NK-92 (cell line): ENCODE results near the gene ATP6AP1.

Source experiments
- DNase-seq: peaks from one replicate; lab custom pipeline; 2025; ENCODE audit not compliant: unreplicated experiment; lab: John Stamatoyannopoulos, UW

The ATP6AP1 gene

DNA sequence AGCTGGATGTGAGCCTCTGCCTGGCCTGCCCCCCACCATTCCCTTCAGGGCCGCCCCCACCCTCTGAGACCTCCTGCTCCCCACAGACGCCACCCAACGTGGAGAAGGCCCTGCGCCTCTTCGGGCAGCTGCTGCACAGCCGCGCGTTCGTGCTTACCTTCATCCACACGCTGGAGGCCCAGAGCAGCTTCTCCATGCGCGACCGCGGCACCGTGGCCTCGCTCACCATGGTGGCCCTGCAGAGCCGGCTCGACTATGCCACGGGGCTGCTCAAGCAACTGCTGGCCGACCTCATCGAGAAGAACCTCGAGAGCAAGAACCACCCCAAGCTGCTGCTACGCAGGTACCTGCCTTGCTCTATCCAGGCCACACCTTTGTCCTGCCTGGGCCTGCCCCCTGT lies 39.7 kb downstream of the ATP6AP1 start:
- no peak for DNase-seq

DNA sequence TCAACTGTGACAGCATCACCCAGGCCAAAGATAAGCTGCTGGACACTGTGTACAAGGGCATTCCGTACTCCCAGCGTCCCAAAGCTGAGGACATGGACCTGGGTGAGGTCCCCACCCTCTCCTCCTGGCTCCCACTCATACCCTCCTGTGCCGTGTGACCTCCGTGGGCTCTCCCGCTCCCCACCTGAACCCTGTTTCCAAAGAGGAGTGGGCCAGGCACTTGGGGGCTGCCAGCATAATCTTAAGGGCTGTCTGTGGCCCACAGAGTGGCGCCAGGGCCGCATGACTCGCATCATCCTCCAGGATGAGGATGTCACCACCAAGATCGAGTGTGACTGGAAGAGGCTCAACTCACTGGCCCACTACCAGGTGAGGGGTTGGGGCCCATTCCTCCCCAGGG lies 40.6 kb downstream of the ATP6AP1 start:
- no peak for DNase-seq

DNA sequence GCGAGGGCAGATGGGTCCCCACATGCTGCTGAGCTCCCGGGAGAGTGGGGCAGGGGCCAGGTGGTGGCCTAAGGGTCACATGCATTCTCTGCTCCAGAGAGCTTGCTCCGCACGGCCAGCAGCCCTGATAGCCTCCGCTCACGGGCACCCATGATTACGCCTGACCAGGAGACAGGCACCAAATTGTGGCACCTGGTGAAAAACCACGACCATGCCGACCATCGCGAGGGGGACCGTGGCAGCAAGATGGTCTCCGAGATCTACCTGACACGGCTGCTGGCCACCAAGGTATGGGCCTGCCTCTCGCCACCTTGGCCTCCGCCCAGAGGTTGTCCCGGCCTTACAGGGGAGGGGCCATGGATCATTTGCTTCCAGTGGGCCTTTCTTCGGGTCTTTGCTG lies 41.4 kb downstream of the ATP6AP1 start:
- DNase-seq = no peak

DNA sequence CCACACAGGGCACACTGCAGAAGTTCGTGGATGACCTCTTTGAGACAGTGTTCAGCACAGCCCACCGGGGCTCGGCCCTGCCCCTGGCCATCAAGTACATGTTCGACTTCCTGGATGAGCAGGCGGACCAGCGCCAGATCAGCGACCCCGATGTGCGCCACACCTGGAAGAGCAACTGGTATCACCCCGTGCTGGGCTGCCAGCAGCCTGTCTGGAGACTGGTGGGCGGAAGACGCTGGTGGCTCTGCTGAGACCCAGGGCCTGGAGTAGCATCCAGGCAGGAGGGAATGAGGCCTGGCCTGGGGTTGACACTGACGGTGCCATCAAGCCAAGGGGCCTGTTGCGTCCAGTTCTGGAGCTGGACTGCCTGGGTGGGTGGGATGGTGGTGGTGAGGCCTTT lies 42.0 kb downstream of the ATP6AP1 start:
- no peak for DNase-seq

DNA sequence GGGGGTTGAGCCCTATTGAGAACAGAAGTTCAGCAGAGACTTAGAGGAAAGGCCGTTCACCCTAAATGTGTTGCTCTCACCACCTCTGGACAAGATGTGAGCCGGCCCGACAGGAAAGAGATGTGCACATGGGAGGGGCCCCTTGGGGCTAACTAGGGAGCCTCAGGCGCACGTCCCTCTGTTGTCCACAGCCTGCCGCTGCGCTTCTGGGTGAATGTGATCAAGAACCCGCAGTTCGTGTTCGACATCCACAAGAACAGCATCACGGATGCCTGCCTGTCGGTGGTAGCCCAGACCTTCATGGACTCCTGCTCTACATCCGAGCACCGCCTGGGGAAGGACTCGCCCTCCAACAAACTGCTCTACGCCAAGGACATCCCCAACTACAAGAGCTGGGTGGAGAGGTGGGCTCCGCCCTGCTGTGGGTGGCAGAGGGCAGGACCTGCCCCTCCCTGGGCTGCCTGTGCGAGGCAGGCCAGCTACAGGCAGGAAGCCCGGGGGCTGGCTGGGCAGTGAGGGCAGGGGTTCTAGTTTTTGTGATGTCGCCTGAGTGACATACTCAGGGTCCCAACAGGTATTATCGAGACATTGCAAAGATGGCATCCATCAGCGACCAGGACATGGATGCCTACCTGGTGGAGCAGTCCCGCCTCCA lies 42.6 kb downstream of the ATP6AP1 start:
- DNase-seq = no peak

DNA sequence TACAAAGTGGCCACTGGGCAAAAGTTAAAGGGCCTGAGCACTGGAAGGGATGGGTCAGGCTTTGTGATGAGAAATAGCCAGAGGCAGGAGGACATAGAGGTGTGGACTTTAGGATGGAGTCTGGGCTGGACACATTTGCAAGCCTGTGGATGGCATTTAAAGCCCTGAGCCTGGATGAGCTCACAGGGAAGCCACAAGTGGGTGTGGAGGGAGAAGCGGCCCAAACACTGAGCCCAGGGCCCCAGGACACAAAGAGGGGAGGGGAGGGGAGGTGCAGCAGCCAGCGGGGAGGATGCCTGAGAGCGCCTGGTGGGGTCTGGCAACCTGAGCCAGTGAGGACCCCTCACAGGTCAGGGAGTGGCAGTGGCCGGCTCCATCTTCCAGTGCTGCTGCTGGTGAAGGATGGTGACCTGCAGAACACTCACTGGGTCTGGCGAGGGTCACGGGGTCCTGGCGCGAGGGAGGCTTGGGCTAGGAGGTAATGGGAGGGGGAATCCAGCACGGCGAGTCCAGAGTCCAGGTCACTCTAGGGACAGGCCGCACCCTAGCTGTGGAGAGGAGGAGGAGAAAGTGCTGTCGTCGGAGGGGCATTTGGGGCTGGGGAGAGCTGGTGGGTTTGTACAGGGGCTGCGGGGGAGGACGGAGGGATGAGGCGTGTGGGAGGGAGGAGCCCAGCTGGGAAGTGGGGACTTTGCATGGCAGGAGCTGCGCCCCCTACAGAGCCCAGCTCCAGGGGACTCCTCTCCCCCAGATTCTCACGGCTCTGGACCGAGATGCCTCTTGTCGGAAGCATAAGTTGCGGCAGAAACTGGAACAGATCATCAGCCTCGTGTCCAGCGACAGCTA lies 43.6 kb downstream of the ATP6AP1 start:
- no peak for DNase-seq

DNA sequence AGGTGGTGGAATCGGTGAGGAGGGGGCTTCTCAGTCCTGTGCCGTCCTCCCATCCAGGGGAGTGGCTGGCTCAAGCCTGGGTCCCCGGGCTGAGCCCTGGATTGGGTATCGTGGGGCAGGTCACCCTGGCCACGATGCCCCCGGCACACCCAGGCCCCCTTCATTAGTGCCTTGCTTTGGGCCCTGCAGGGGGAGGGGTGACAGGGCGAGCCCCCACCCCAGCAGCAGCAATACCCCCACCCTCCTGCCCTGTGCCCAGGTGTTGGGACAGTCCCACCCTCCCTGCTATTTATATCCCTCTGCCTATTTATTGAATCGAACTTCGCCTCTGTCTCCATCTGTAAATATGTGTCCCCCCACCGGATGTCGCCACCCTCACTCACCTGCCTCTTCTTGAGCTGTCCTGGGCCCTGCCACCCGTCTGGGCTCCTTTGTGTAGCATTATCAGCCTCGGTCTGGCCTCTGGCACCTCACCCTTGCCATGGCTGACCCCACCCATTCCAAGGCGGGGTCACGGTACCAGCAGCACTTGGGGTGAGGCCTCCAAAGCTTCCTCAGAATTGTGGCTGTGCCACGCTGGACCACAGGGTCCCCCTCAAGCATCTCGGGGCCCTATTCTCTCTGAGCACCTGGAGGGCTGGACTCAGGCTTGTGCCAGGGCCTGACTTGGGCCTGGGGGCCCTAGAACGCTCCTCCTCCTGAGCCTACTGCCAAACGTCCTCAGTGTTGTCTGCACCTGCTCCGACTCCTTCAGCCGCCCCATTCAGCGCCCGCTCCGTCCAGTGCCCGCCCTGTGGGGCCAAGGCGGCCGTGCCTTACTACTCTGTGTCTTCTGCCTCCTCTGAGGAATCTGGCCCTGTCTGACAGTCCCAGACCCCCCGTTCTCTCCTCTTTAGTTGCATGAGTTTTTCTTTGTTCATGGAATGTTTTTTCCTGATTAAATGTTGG lies 44.5 kb downstream of the ATP6AP1 start:
- DNase-seq = no peak

DNA sequence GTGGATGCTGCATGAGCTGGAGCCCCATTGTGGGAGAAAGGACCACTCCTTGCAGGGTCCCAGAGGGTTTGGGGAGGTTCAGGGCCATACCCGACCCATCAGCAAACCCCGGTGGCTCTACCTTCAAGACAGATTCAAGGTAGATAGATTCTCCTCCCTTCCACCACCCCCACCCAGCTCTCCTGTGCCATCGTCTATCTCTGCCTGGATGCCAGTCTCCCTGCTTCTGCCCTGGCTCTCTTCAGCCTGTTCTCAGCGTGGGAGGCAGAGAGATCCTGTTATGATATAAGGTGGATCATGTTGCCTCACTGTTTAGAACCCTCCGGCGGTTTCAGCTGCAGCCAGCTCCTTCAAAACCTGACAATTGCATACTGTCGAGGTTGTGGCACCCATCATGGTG lies 45.2 kb downstream of the ATP6AP1 start:
- DNase-seq = no peak

DNA sequence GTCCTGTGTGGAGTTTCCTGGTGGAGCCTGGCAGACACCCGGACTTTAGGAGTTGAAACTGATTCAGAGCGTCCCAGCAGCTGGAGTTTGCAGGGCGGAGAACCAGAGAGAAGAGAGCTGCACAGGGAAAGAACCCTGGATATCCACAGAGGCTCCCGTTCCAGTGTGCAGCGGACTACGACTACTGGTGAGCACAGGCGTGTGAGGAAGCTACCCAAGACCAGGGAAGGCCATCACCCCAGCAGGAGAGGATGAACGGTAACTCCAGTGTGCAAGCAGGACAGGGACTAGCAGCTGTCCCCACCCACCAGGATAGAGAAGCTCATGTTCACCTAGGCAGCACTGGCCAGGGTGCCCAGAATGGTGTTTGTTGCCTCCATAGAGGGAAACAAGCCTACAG lies 48.3 kb downstream of the ATP6AP1 start:
- DNase-seq = no peak

DNA sequence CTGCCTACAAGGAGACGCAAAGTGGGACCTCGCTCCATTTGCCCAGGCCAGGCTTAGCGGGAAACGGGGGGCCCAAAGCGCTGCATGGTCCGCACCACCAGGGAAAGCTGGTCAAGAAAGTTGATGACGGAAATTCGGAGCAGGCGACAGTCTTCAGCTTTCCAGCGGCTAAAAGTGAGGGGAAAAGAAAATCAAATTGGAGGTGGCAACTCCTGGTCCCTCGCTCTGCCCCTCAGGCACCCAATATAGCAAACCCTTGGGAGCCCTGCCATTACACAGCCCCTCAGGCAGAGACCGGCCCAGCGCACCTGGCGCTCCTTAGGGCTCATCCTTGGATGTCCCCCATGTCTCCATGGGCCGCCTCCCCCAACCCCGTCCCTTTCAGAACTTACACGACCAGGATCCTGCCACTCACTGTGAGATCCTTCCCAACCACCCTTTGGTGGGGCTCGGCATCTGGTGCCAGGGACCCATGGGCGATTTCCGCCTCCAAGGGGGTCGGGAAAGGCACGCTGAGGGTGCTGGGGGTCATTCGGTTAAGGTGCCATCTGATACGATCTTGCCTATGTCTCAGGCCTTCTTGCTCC lies 49.5 kb downstream of the ATP6AP1 start:
- no peak for DNase-seq

DNA sequence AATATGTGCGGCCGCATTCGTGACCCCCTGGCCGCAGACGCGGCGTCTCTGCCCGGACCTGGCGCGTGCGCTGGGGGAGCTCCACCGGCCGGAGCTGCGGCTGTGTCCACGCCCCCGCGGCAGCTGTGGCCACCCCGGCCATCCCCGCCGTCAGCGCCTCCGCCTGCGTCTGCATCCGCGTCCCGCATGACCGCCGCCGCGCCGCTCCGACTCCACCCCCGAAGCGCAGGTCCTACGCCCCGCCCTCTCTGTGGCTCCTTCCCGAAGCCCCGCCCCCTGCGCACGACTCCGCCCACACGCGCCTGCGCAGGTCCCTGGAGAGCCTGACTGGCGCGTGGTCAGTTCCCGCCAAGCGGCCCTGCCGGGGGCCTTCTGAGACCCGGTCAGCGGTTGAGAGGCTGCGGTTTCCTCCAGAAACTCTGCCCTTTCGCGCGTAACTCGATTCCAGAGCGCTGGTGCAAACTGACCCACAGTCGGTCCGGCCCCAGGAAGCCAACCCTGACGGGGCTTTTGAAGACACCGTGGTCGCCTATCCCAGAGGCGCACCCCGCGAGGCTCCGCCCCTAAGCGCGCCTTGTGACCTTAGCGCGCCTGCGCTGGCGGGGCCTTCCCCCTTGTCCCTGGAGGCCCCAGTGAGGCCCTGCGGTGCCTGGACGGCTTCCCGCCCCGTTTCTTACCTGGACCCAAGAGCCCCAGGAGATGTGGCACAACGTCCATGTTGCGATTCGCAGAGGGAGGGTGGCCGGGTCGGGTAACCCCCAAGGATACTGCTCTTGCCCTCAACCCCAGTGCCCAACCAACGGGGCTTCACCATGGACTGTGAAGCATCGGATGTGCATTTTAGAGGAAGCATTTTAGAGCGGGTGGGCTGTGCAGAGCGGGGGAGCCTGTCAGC lies 50.5 kb downstream of the ATP6AP1 start, which contains the start of gene LAGE3:
TSS of gene LAGE3 (minus strand) at position 554 of the 895 bp plus-strand sequence. CDS start at position 188, 366 bp downstream.
- no peak for DNase-seq

DNA sequence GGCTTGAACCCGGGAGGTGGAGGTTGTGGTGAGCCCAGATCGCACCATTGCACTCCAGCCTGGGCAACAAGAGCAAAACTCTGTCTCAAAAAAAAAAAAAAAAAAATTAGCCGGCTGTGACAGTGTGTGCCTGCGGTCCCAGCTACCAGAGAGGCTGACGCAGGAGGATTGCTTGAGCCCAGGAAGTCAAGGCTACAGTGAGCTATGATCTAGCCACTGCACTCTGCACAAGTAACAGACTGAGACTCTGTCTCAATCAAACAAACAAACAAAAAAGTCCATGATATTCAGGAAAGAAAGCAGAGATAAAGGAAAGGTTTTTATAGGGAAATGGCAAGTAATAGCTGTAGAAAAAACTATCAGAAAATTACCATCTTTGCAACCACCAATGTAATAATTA lies 52.7 kb downstream of the ATP6AP1 start:
- no peak for DNase-seq

DNA sequence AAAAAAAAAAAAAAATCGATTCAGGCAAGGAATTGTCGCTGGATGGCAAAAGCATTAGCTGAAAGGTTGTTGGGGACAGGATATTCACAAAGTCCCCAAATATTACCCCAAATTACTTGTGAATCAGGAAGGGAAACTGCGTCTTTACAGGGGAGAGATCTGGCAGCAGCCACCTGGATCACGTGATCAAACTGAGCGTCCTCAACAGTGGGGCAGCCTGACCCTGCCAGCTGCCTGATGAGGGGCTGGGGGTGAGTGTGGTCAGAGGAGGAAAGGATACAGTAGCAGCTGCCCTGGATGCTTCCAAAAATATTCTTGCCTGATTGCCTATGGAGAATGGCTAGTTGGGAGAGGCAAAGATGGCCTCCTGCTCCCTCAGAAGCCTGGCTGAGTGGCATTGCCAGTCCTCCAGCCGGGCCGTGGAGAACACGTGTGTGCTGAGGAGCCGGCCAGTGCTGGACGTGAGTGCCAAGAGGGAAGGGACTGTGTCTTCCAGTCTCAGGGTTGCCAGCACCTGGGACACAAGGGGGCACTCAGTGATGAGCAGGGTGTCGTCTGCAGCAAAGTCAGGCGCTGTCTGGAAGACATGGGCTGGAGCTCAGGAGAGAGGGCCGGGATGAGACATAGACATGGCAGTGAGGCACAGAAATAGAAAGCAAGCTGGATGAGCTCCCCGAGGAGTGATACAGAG lies 53.6 kb downstream of the ATP6AP1 start:
- no peak for DNase-seq

DNA sequence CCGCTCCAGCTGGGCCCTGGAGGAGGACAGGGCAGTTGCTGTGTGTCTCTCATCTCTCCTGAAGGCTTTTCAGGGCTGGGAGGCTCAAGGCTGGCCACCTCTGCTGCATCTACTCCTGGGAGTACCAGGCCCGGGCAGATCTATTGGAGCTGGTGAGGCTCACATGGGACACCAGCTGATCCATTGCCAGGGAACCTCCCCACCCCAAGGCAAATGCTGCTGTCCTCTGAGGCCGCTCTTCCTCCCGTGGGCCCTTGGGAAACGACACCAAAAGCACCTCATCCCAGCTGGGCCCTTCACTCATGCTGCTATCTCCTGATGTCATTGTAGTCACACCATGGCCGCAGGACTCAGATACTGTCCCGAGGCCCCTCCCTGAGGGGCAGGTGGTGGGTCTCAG lies 54.3 kb downstream of the ATP6AP1 start:
- DNase-seq = no peak

DNA sequence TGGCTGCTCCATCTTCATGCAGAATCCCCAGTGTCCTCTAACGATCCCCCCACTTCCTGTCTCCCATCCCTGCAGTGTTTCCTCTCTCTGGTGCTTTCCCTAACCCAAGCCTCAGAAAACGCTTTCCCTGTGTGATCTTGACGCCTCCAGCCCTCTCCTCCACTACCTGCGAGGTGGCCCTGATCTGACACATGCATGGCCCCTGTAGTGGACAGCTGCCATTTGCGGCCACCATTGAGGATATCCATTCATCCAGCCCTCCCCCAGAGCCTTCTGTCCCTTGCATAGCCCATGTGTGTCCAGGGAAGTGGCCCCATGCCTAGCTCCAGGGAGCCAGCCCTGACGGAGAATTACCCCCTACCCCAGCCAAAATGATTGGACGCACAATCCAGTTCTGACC lies 54.8 kb downstream of the ATP6AP1 start:
- no peak for DNase-seq

DNA sequence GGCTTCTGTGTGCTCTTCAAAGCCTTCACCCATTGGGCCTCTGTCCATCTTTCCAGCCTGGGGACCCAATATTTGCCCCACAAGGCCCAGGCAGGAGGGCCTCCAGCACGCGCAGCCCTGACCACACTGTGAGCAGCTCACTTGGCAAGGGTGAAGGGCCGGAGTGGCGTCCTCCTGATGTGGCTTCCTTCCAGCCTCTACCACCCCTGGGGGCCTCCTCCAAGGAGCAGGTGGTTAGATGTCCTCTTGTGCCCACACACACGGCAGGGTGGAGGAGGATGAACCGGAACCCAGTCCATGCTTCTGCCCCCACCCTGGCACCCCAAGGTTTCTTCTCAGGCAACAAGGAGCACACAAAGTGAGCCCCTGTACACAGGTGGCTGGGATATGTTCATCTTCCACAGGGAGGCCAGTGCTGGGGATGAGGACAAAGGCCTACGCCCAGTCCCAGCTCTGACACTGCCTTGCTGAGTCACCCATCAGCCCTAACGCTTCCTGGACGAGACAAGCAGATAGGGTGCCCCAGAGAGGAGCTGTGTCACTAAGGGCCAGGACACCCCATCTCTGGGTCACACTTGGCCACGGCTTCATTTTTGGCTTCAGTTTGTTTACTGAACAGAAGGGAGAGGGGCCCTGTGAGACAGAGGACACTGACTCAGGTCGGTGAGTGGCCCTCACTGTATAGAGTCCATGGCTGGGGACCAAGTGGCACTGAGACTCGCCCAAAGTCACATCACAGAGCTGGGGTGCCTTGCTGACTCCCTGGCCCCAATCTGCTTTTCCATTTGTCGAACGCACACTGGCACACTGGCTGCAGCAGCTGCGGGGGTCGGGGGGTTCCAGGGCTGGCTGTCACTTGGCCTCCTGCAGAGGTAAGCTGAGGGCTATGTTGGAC lies 56.0 kb downstream of the ATP6AP1 start:
- DNase-seq = no peak

DNA sequence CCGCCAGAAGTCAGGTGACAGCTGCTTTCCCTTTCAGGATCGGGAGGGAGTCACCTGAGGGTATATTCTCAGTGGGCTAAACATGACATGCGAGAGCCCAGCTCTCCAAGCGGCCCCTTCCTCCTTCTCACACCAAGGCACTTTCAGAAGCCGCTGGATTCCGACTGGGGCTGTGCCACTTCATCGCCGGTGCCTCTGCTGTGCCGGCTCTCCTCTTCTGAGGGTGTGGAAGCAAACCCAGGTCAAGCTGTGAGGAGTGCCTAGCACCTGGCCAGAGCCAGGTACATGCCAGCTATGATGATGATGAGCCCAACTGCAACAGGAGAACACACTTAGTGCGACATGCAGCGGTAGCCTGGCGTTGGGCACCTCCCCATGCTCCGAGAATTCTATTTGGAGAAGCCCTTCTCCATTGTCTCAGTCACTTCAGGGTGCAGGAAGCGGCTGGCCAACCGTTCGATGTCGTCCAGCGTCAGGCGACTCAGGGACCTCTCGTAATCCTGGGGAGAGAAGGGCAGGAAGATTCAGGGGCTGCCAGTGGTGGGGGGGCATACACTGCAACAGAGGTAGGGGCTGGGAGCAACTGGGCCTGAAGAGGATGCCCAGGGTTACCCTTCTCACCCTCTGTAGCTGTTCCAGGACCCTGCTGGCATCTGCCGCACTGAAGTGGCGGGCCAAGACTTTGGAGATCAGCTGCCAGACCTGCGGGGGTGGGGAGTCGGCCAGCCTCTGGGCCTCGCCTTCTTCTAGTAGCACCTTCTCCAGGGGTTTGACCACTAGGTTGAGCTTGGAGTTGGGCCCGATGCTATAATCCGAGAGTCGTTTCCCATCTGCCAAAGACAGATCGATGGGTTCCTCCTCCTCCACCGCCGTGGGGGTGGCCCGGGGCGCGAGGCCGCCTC lies 56.9 kb downstream of the ATP6AP1 start:
- DNase-seq = no peak

DNA sequence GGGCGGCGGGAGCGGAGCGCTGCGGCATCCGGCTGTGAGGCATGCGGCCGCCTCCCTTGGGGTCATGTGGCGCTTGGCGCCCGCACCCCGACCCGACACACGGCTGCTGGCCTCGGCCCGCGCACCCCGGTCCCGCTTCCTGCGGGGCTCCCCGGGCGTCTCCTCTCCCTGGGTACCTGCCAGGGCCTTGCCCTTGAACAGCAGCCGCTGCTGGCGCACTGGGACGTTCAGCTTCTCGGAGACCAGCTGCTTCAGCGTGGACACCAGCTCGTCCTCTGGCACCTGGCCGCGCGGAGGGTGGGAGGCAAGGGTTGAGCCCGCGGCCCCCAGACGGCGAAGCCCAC lies 57.5 kb downstream of the ATP6AP1 start:
- DNase-seq = no peak
